Stimulated activated CD4-positive, alpha-beta T cell treated with anti-CD3 and anti-CD28 coated beads, Interleukin-1b, Interleukin-23, amount 100 ng/mL, for 24 hours (primary cell): ENCODE results near the gene PUM1.

ENCODE experiments used
- DNase-seq, 4 experiments: peaks; one replicate each; pipeline ENCODE4 v3.0.0-alpha.2; 2020; ENCODE audit warnings: low read depth in 4 of 4, low spot score in 1 of 4

Gene PUM1

GRCh38 chr1:30908316-30908695 lies 157.2 kb downstream of the PUM1 start:
- DNase-seq = no peak

GRCh38 chr1:30907481-30908315 lies 157.8 kb downstream of the PUM1 start:
- no peak for DNase-seq

- no peak for DNase-seq
Measured at GRCh38 chr1:30906631-30907441, 158.7 kb downstream of the PUM1 start.

- DNase-seq = no peak
Measured at GRCh38 chr1:30905916-30906620, 159.4 kb downstream of the PUM1 start.

- DNase-seq = no peak
Measured at GRCh38 chr1:30905403-30905802, 160.1 kb downstream of the PUM1 start.

- no peak for DNase-seq
Measured at GRCh38 chr1:30904962-30905335, 160.6 kb downstream of the PUM1 start.

- DNase-seq = no peak
Measured at GRCh38 chr1:30904191-30904961, 161.1 kb downstream of the PUM1 start.

GRCh38 chr1:30903343-30904034 lies 162.0 kb downstream of the PUM1 start:
- DNase-seq = no peak

- DNase-seq = no peak
Measured at GRCh38 chr1:30902593-30903290, 162.8 kb downstream of the PUM1 start.

- no peak for DNase-seq
Measured at GRCh38 chr1:30901798-30902581, 163.5 kb downstream of the PUM1 start.

GRCh38 chr1:30900931-30901560 lies 164.5 kb downstream of the PUM1 start:
- DNase-seq = no peak

GRCh38 chr1:30900486-30900885 lies 165.0 kb downstream of the PUM1 start:
- no peak for DNase-seq

GRCh38 chr1:30899577-30900389 lies 165.7 kb downstream of the PUM1 start:
- no peak for DNase-seq

GRCh38 chr1:30898031-30898815 lies 167.3 kb downstream of the PUM1 start:
- no peak for DNase-seq

- DNase-seq = no peak
Measured at GRCh38 chr1:30896905-30897304, 168.6 kb downstream of the PUM1 start.

- no peak for DNase-seq
Measured at GRCh38 chr1:30895944-30896660, 169.4 kb downstream of the PUM1 start.
